Liver (tissue), 9 donors: Measurements from ENCODE around the gene LZIC. TPM values are rescaled to one million over a fixed set of nuclear protein-coding genes. Genes with fewer than 3 reads are reported as not detected.

ENCODE experiments used
- DNase-seq: peaks from one replicate; pipeline ENCODE4 v3.0.0-alpha.2; 2017; ENCODE audit warnings: low spot score
- H3K27ac ChIP-seq, 2 donors: one replicate each; pipeline ENCODE4 v1.7.0; 2013; ENCODE audit warnings: inconsistent platforms in 2 of 2, low read length in 2 of 2, control low read depth in 1 of 2, low read depth in 1 of 2, mild to moderate bottlenecking in 1 of 2
- H3K27me3 ChIP-seq, 4 donors: one replicate each; pipeline versions ENCODE4 v1.6.1 to v1.7.0; 2013; ENCODE audit warnings: low read length in 3 of 4, inconsistent platforms in 1 of 4, mild to moderate bottlenecking in 1 of 4, moderate library complexity in 1 of 4; ENCODE audit not compliant: control insufficient read depth in 4 of 4, insufficient read depth in 4 of 4
- H3K36me3 ChIP-seq, 4 donors: one replicate each; pipeline versions ENCODE4 v1.6.1 to v1.7.0; 2013; ENCODE audit warnings: low read length in 3 of 4, mild to moderate bottlenecking in 3 of 4, low read depth in 1 of 4, moderate library complexity in 1 of 4; ENCODE audit not compliant: control insufficient read depth in 4 of 4, insufficient read depth in 3 of 4
- H3K4me1 ChIP-seq, 4 donors: one replicate each; pipeline versions ENCODE4 v1.6.1 to v1.7.0; 2013; ENCODE audit warnings: low read length in 3 of 4, mild to moderate bottlenecking in 3 of 4, moderate library complexity in 1 of 4; ENCODE audit not compliant: control insufficient read depth in 4 of 4, insufficient read depth in 4 of 4
- H3K4me3 ChIP-seq, 3 donors: one replicate each; pipeline versions ENCODE4 v1.6.1 to v1.7.0; 2013; ENCODE audit warnings: low read length in 3 of 3, control low read depth in 1 of 3, low read depth in 1 of 3, mild to moderate bottlenecking in 1 of 3
- H3K9ac ChIP-seq, 2 donors: one replicate each; pipeline ENCODE4 v1.7.0; 2013; ENCODE audit warnings: low read length in 2 of 2, mild to moderate bottlenecking in 2 of 2, moderate library complexity in 2 of 2, control low read depth in 1 of 2, low read depth in 1 of 2
- H3K9me3 ChIP-seq, 4 donors: one replicate each; pipeline versions ENCODE4 v1.6.1 to v1.7.0; 2013; ENCODE audit warnings: low read length in 3 of 4; ENCODE audit not compliant: control insufficient read depth in 4 of 4
- CTCF ChIP-seq: fragments of 150-350 bp; IDR thresholded peaks from 2 replicates; pipeline ENCODE4 v1.5.1; 2017; ENCODE audit warnings: improper control_type of control experiment, low read depth, low read length; ENCODE audit not compliant: missing input control
- EGR1 ChIP-seq, 2 donors: IDR thresholded peaks; 2 replicates each; pipeline ENCODE4 v1.6.1; 2016 to 2018; ENCODE audit warnings: antibody characterized with exemption in 2 of 2, low read depth in 2 of 2
- FOXA1 ChIP-seq: IDR thresholded peaks from 2 replicates; pipeline ENCODE4 v1.6.1; 2016; ENCODE audit warnings: antibody characterized with exemption
- FOXA2 ChIP-seq: IDR thresholded peaks from 2 replicates; pipeline ENCODE4 v1.6.1; 2016; ENCODE audit warnings: antibody characterized with exemption
- GABPA ChIP-seq, 2 donors: IDR thresholded peaks in 1 of 2; conservative IDR thresholded peaks in 1 of 2; 2 replicates each; pipeline ENCODE4 v1.6.1; 2016; ENCODE audit warnings: antibody characterized with exemption in 2 of 2, mild to moderate bottlenecking in 1 of 2, moderate library complexity in 1 of 2
- HNF4A ChIP-seq, 2 donors: conservative IDR thresholded peaks; 2 replicates each; pipeline ENCODE4 v1.6.1; 2016; ENCODE audit warnings: antibody characterized with exemption in 2 of 2, mild to moderate bottlenecking in 2 of 2
- HNF4G ChIP-seq: IDR thresholded peaks from 2 replicates; pipeline ENCODE4 v1.6.1; 2016; ENCODE audit warnings: antibody characterized with exemption
- JUND ChIP-seq, 2 donors: IDR thresholded peaks; 2 replicates each; pipeline ENCODE4 v1.6.1; 2016; ENCODE audit warnings: antibody characterized with exemption in 2 of 2
- NR2F2 ChIP-seq: IDR thresholded peaks from 2 replicates; pipeline ENCODE4 v1.6.1; 2016; ENCODE audit warnings: antibody characterized with exemption
- RAD21 ChIP-seq, 2 donors: IDR thresholded peaks; 2 replicates each; pipeline ENCODE4 v1.6.1; 2016; ENCODE audit warnings: antibody characterized with exemption in 2 of 2, mild to moderate bottlenecking in 2 of 2
- RXRA ChIP-seq, 2 donors: IDR thresholded peaks; 2 replicates each; pipeline ENCODE4 v1.6.1; 2017 to 2018; ENCODE audit warnings: antibody characterized with exemption in 2 of 2, mild to moderate bottlenecking in 1 of 2
- SP1 ChIP-seq: IDR thresholded peaks from 2 replicates; pipeline ENCODE4 v1.6.1; 2018; ENCODE audit warnings: antibody characterized with exemption, mild to moderate bottlenecking
- TAF1 ChIP-seq: conservative IDR thresholded peaks from 2 replicates; pipeline ENCODE4 v1.6.1; 2016; ENCODE audit warnings: antibody characterized with exemption, mild to moderate bottlenecking
- YY1 ChIP-seq: IDR thresholded peaks from 2 replicates; pipeline ENCODE4 v1.6.1; 2016; ENCODE audit warnings: antibody characterized with exemption, mild to moderate bottlenecking
- ZBTB33 ChIP-seq: IDR thresholded peaks from 2 replicates; pipeline ENCODE4 v1.6.1; 2016; ENCODE audit warnings: antibody characterized with exemption
- WGBS: extraction: QIAGEN DNeasy Blood & Tissue Kit; methylation state at CpG from one replicate; pipeline ENCODE4 v1.1.7; 2013; 5-methylcytosine and 5-hydroxymethylcytosine counted together
- polyA plus RNA-seq, 2 donors: library from polyadenylated mRNA; stranded (reverse) in 1 of 2; unstranded in 1 of 2; fragments of 200-250 nt in 1 of 2; fragments of >200 nt in 1 of 2; fragmentation: Nextera tagmentation in 1 of 2; extraction: Ambion mirVana in 1 of 2; gene quantifications; one replicate each; pipeline versions ENCODE4 v1.2.1 to v1.2.3, GENCODE V29; 2013 to 2015
- total RNA-seq, 2 donors: library from RNA; depleted of rRNA; stranded (reverse); fragments of >200 nt; gene quantifications; one replicate each; pipeline ENCODE4 v1.2.3, GENCODE V29; 2014
- TF ChIP-seq, protein P1 (sequence below): IDR thresholded peaks from 2 replicates; pipeline ENCODE4 v1.6.1; 2016; ENCODE audit warnings: antibody characterized with exemption, mild to moderate bottlenecking
- TF ChIP-seq, protein P2 (sequence below): IDR thresholded peaks from 2 replicates; pipeline ENCODE4 v1.6.1; 2016; ENCODE audit warnings: antibody characterized with exemption
- TF ChIP-seq, protein P3 (sequence below): IDR thresholded peaks from 2 replicates; pipeline ENCODE4 v1.6.1; 2016; ENCODE audit warnings: antibody characterized with exemption
- donor health status: healthy.
- donor health status: healthy.
- donor health status: healthy.
- donor health status: healthy.
- donor health status: healthy.

LZIC gene
- total and polyA plus RNA-seq, 4 donors: 10.8 to 22.6 (median 13.8) TPM

GRCh38 chr1:9927259-9927658 is 15.9 kb downstream of the LZIC start:
- no peak for DNase-seq
- Histone ChIP-seq H3K4me3 (no peak overlapping the region), H3K36me3 (peaks cover 4 to 21% (median 8%) of the 10 kb centered on the region in 4 donors), H3K9ac (no peak overlapping the region), H3K27me3 (no peaks in the 10 kb centered on the region), H3K9me3 (no peaks in the 10 kb centered on the region), H3K27ac (no peak overlapping the region), H3K4me1 (no peaks in the 10 kb centered on the region)
- no peak for TF ChIP-seq HNF4A (conservative IDR thresholded peaks at IDR 0.05)
- no peak for TF ChIP-seq GABPA (IDR thresholded peaks at IDR 0.05 in 1 of 2, conservative IDR thresholded peaks at IDR 0.05 in 1 of 2)
- TF ChIP-seq, protein P1, sequence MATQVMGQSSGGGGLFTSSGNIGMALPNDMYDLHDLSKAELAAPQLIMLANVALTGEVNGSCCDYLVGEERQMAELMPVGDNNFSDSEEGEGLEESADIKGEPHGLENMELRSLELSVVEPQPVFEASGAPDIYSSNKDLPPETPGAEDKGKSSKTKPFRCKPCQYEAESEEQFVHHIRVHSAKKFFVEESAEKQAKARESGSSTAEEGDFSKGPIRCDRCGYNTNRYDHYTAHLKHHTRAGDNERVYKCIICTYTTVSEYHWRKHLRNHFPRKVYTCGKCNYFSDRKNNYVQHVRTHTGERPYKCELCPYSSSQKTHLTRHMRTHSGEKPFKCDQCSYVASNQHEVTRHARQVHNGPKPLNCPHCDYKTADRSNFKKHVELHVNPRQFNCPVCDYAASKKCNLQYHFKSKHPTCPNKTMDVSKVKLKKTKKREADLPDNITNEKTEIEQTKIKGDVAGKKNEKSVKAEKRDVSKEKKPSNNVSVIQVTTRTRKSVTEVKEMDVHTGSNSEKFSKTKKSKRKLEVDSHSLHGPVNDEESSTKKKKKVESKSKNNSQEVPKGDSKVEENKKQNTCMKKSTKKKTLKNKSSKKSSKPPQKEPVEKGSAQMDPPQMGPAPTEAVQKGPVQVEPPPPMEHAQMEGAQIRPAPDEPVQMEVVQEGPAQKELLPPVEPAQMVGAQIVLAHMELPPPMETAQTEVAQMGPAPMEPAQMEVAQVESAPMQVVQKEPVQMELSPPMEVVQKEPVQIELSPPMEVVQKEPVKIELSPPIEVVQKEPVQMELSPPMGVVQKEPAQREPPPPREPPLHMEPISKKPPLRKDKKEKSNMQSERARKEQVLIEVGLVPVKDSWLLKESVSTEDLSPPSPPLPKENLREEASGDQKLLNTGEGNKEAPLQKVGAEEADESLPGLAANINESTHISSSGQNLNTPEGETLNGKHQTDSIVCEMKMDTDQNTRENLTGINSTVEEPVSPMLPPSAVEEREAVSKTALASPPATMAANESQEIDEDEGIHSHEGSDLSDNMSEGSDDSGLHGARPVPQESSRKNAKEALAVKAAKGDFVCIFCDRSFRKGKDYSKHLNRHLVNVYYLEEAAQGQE: no peak
- TF ChIP-seq NR2F2: no peak
- no peak for TF ChIP-seq TAF1
- no peak for TF ChIP-seq ZBTB33
- no peak for TF ChIP-seq RAD21 (IDR thresholded peaks at IDR 0.05)
- no peak for TF ChIP-seq JUND (IDR thresholded peaks at IDR 0.05)
- WGBS: 94% methylated on average over 5 of the region's 5 CpGs

DNA sequence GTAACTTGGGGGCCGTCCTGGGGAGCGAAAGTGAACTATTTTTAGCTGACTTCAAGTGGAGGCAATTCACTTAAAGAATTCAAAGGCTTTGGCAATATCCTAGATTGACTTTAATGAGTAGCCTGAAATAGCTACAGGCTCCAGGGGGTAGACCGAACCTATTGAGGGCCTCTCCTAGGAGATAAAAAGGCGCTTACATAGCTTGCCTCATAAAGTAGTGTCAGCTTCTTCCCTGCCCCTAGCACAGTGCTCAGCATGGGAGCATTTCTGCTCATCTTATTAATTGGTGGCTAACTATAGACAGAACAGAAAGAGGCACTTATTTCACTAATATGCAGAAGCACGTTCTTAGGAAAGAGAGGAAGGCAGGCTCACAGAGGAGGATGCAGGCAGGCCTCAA is 20.8 kb downstream of the LZIC start:
- H3K9ac ChIP-seq: no peak overlapping the region
- no peak overlapping the region for H3K27ac ChIP-seq
- H3K36me3 ChIP-seq: no peaks in the 10 kb centered on the region
- TF ChIP-seq FOXA2: no peak
- no peak for TF ChIP-seq YY1
- no peak for TF ChIP-seq FOXA1
- TF ChIP-seq EGR1 (IDR thresholded peaks at IDR 0.05; ENCODE audit: low read depth in 2 of 2): no peak
- TF ChIP-seq, protein P2, sequence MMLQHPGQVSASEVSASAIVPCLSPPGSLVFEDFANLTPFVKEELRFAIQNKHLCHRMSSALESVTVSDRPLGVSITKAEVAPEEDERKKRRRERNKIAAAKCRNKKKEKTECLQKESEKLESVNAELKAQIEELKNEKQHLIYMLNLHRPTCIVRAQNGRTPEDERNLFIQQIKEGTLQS: no peak
- no peak for TF ChIP-seq HNF4G
- TF ChIP-seq HNF4A (conservative IDR thresholded peaks at IDR 0.05): no peak
- no peak for TF ChIP-seq RXRA (IDR thresholded peaks at IDR 0.05)
- no peak for TF ChIP-seq GABPA (IDR thresholded peaks at IDR 0.05 in 1 of 2, conservative IDR thresholded peaks at IDR 0.05 in 1 of 2)
- TF ChIP-seq ZBTB33: no peak
- TF ChIP-seq, protein P1: no peak
- no peak for TF ChIP-seq RAD21 (IDR thresholded peaks at IDR 0.05)
- no peak for TF ChIP-seq JUND (IDR thresholded peaks at IDR 0.05)
- TF ChIP-seq CTCF: no peak
- no peak for TF ChIP-seq NR2F2
- TF ChIP-seq, protein P3, sequence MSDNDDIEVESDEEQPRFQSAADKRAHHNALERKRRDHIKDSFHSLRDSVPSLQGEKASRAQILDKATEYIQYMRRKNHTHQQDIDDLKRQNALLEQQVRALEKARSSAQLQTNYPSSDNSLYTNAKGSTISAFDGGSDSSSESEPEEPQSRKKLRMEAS: no peak
- TF ChIP-seq SP1: no peak
- WGBS: 87% methylated on average over 5 of the region's 5 CpGs
- no peaks in the 10 kb centered on the region for H3K27me3 ChIP-seq
- DNase-seq: no peak
- no peaks in the 10 kb centered on the region for H3K4me1 ChIP-seq
- no peak overlapping the region for H3K4me3 ChIP-seq
- H3K9me3 ChIP-seq: no peaks in the 10 kb centered on the region
